ENCODE measurements around the gene STAT3.

The STAT3 gene

DNA sequence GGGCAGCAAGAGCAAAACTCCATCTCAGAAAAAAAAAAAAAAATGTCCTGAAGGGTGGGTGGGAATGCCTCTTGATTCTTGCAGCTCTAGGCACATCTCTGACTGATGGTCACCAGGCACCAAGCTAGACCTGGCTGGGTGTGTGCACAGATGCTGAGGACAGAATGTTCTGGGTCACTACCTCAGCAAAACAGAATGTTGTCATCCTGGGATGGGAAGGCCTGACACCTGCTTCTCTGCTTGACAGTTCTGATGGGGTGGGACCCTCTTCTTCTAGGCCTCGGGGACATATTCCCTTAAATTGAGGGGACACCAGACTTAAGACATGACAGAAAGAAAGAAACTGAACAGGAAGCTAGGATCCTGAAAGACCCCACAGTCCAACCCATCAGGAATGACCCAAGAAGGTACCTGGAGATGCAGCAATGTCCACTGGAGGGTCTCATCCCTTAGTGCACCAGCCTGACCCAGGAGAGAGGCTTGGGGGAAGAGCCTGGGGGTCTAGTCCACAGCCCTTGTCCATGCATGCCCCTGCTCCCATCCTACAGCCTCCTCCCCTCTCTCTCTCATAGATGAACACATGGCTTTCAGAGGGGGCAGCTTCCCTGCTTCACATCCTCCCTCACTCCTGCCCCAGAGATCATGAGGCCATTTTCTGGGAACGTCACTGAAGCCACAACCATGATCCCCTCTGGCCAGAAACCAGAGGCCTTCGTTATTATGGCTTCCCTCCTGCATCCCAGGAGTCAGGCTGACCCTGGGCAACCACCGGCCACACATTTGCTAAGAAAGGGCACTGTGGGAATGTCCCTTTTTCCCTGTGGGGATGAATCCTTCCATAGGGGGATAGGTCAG lies 108.2 kb downstream of the STAT3 start:
- TF ChIP-seq CSDC2 (CRISPR knock-in tag; IDR thresholded peaks at IDR 0.05) = no peak
- no peak for TF ChIP-seq POU6F1 (CRISPR knock-in tag; IDR thresholded peaks at IDR 0.05; ENCODE audit: borderline replicate concordance, low read depth)
- TF ChIP-seq ZFP30 (CRISPR knock-in tag; IDR thresholded peaks at IDR 0.05) = no peak
- no peak for ATAC-seq

DNA sequence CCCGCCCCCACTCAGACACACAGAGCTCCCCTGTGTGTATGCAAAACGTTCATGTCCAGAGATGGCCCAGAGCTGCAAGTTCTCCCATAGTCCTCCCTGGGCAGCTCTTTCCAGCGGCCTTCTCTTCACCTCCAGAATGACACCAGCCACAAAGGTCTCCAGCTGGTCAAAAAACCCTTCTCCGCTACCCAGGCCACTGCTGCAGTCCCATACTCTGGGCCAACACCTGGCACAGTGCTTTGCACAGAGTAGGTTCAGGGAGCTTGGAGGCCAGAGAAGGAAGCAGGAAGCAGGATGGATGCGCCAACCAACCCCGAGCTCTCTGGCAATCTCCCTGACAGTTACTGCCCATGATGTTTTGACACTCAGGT lies 110.9 kb downstream of the STAT3 start:
- no peak for TF ChIP-seq ESRRG (CRISPR knock-in tag; IDR thresholded peaks at IDR 0.05)
- no peak for TF ChIP-seq GLIS3 (CRISPR knock-in tag; IDR thresholded peaks at IDR 0.05)
- TF ChIP-seq PPARA (CRISPR knock-in tag; IDR thresholded peaks at IDR 0.05; ENCODE audit: borderline replicate concordance) = no peak
- TF ChIP-seq OSR1 (CRISPR knock-in tag; IDR thresholded peaks at IDR 0.05) = no peak
- TF ChIP-seq TCF4 (CRISPR knock-in tag; IDR thresholded peaks at IDR 0.05; ENCODE audit: borderline replicate concordance) = no peak
- no peak for TF ChIP-seq POU6F1 (CRISPR knock-in tag; IDR thresholded peaks at IDR 0.05; ENCODE audit: borderline replicate concordance, low read depth)
- no peak for TF ChIP-seq CSDC2 (CRISPR knock-in tag; IDR thresholded peaks at IDR 0.05)
- no peak for TF ChIP-seq ZFP30 (CRISPR knock-in tag; IDR thresholded peaks at IDR 0.05)
- no peak for TF ChIP-seq TOX (CRISPR knock-in tag; IDR thresholded peaks at IDR 0.05; ENCODE audit: borderline replicate concordance)
- TF ChIP-seq, protein P1, sequence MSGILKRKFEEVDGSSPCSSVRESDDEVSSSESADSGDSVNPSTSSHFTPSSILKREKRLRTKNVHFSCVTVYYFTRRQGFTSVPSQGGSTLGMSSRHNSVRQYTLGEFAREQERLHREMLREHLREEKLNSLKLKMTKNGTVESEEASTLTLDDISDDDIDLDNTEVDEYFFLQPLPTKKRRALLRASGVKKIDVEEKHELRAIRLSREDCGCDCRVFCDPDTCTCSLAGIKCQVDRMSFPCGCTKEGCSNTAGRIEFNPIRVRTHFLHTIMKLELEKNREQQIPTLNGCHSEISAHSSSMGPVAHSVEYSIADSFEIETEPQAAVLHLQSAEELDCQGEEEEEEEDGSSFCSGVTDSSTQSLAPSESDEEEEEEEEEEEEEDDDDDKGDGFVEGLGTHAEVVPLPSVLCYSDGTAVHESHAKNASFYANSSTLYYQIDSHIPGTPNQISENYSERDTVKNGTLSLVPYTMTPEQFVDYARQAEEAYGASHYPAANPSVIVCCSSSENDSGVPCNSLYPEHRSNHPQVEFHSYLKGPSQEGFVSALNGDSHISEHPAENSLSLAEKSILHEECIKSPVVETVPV (CRISPR knock-in tag; IDR thresholded peaks at IDR 0.05) = no peak
- no peak for TF ChIP-seq ZFP3 (CRISPR knock-in tag; IDR thresholded peaks at IDR 0.05)
- TF ChIP-seq RARB (CRISPR knock-in tag; IDR thresholded peaks at IDR 0.05) = no peak
- TF ChIP-seq ZNF70 (CRISPR knock-in tag; IDR thresholded peaks at IDR 0.05) = no peak
- ATAC-seq = peak; percentile 43

DNA sequence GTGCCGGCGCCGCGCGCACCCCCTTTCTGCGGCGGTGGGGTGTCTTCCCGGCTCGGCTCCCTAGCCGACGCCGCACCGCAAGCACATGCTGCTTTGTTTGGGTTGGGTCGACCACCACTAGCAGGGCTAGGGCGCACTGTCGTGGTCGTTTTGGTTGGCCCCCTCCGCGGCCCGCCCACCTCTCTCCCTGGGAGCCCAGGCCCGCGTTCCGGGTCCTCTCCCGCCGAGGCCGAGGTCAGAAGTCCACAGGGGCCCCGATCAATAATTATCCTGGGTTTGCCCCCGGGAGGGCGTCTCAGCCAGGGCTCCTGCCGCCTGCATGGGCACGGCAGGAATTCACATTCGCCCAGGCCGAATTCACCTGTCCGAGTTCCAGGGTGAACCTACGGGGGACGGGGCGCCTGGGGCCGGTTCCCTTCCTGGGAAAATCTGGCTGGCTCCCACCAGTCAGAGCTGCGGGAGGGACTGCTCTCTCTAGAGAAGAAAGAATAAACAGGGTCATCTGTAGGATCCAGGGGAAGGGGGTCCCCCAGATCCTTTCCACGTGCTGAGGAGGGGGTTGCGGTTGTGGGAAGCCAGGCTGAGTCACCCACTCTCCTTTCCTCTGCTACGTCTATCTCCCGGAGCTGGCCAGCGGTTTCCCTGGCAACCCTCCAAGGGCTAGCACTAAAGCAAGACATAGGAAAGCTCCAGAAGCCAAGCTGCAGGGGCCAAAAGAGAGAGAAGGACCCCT lies 111.5 kb downstream of the STAT3 start:
- TF ChIP-seq ZNF8 (CRISPR knock-in tag; IDR thresholded peaks at IDR 0.05) (no peak), POU6F1 (CRISPR knock-in tag; IDR thresholded peaks at IDR 0.05; ENCODE audit: borderline replicate concordance, low read depth) (no peak), CSDC2 (CRISPR knock-in tag; IDR thresholded peaks at IDR 0.05) (no peak), PPARA (CRISPR knock-in tag; IDR thresholded peaks at IDR 0.05; ENCODE audit: borderline replicate concordance) (no peak), ZFP3 (CRISPR knock-in tag; IDR thresholded peaks at IDR 0.05) (no peak), PATZ1 (CRISPR knock-in tag; IDR thresholded peaks at IDR 0.05; ENCODE audit: borderline replicate concordance) (no peak), BACH2 (CRISPR knock-in tag; IDR thresholded peaks at IDR 0.05; ENCODE audit: borderline replicate concordance) (no peak), ZNF70 (CRISPR knock-in tag; IDR thresholded peaks at IDR 0.05) (no peak), ESRRG (CRISPR knock-in tag; IDR thresholded peaks at IDR 0.05) (no peak), TCF4 (CRISPR knock-in tag; IDR thresholded peaks at IDR 0.05; ENCODE audit: borderline replicate concordance) (no peak), TOX (CRISPR knock-in tag; IDR thresholded peaks at IDR 0.05; ENCODE audit: borderline replicate concordance) (no peak), ZC3H10 (CRISPR knock-in tag; IDR thresholded peaks at IDR 0.05) (no peak), ZNF565 (CRISPR knock-in tag; conservative IDR thresholded peaks at IDR 0.05; ENCODE audit: low read depth) (no peak), OSR1 (CRISPR knock-in tag; IDR thresholded peaks at IDR 0.05) (no peak), ARNTL (CRISPR knock-in tag; IDR thresholded peaks at IDR 0.05; ENCODE audit: borderline replicate concordance, low read depth) (no peak), GLIS3 (CRISPR knock-in tag; IDR thresholded peaks at IDR 0.05) (no peak), SNAI2 (CRISPR knock-in tag; IDR thresholded peaks at IDR 0.05) (no peak)
- TF ChIP-seq, protein P2, sequence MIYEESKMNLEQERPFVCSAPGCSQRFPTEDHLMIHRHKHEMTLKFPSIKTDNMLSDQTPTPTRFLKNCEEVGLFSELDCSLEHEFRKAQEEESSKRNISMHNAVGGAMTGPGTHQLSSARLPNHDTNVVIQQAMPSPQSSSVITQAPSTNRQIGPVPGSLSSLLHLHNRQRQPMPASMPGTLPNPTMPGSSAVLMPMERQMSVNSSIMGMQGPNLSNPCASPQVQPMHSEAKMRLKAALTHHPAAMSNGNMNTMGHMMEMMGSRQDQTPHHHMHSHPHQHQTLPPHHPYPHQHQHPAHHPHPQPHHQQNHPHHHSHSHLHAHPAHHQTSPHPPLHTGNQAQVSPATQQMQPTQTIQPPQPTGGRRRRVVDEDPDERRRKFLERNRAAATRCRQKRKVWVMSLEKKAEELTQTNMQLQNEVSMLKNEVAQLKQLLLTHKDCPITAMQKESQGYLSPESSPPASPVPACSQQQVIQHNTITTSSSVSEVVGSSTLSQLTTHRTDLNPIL (CRISPR knock-in tag; IDR thresholded peaks at IDR 0.05; ENCODE audit: low read depth) = no peak
- TF ChIP-seq, protein P3, sequence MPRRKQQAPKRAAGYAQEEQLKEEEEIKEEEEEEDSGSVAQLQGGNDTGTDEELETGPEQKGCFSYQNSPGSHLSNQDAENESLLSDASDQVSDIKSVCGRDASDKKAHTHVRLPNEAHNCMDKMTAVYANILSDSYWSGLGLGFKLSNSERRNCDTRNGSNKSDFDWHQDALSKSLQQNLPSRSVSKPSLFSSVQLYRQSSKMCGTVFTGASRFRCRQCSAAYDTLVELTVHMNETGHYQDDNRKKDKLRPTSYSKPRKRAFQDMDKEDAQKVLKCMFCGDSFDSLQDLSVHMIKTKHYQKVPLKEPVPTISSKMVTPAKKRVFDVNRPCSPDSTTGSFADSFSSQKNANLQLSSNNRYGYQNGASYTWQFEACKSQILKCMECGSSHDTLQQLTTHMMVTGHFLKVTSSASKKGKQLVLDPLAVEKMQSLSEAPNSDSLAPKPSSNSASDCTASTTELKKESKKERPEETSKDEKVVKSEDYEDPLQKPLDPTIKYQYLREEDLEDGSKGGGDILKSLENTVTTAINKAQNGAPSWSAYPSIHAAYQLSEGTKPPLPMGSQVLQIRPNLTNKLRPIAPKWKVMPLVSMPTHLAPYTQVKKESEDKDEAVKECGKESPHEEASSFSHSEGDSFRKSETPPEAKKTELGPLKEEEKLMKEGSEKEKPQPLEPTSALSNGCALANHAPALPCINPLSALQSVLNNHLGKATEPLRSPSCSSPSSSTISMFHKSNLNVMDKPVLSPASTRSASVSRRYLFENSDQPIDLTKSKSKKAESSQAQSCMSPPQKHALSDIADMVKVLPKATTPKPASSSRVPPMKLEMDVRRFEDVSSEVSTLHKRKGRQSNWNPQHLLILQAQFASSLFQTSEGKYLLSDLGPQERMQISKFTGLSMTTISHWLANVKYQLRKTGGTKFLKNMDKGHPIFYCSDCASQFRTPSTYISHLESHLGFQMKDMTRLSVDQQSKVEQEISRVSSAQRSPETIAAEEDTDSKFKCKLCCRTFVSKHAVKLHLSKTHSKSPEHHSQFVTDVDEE (CRISPR knock-in tag; IDR thresholded peaks at IDR 0.05) = no peak
- ATAC-seq = peak; percentile 71

All from SK-N-SH treated with all-trans-retinoic acid at 6 μM for 48 hours (cell line).